DOHH2 (cell line): ENCODE results near the gene OSR1.
A peak's percentile ranks its signal among the peaks of the same experiment; 100 is the strongest.

Source experiments
- H3F3A ChIP-seq: fragments of 200-600 bp; sonication (generic), shearing (Covaris generic); 2 replicates; pipeline ENCODE4 v1.6.0; 2016; ENCODE audit warnings: antibody characterized with exemption, mild to moderate bottlenecking; ENCODE audit not compliant: control insufficient read depth, insufficient read depth
- H3K27ac ChIP-seq: fragments of 200-600 bp; sonication (generic); 2 replicates; pipeline ENCODE4 v1.5.1; 2014; ENCODE audit warnings: low read depth, mild to moderate bottlenecking, low read length, moderate library complexity
- H3K27me3 ChIP-seq: fragments of 200-600 bp; sonication (generic); 2 replicates; pipeline ENCODE4 v1.6.1; 2014; ENCODE audit warnings: mild to moderate bottlenecking, low read length, mixed read lengths; ENCODE audit not compliant: control insufficient read depth
- H3K36me3 ChIP-seq: fragments of 200-600 bp; sonication (generic); 2 replicates; pipeline ENCODE4 v1.6.1; 2014; ENCODE audit warnings: mild to moderate bottlenecking, low read length, moderate library complexity, mixed read lengths; ENCODE audit not compliant: control insufficient read depth
- H3K4me1 ChIP-seq: fragments of 200-600 bp; sonication (generic); 2 replicates; pipeline ENCODE4 v1.6.1; 2014; ENCODE audit warnings: mild to moderate bottlenecking, low read length, mixed read lengths; ENCODE audit not compliant: control insufficient read depth
- H3K4me2 ChIP-seq: fragments of 200-600 bp; sonication (generic); 2 replicates; pipeline ENCODE4 v1.6.0; 2014; ENCODE audit warnings: mild to moderate bottlenecking, low read length, moderate library complexity
- H3K4me3 ChIP-seq: fragments of 200-600 bp; sonication (generic); 2 replicates; pipeline ENCODE4 v1.5.1; 2014; ENCODE audit warnings: mild to moderate bottlenecking, low read length, mixed read lengths
- H3K79me2 ChIP-seq: fragments of 200-600 bp; sonication (generic); 2 replicates; pipeline ENCODE4 v1.6.1; 2014; ENCODE audit warnings: mild to moderate bottlenecking, low read length, mixed read lengths; ENCODE audit not compliant: control insufficient read depth
- H3K9me2 ChIP-seq: fragments of 200-600 bp; sonication (generic); replicated peaks from 2 replicates; pipeline ENCODE4 v1.6.1; 2014; ENCODE audit warnings: mild to moderate bottlenecking, low read length, mixed read lengths; ENCODE audit not compliant: control insufficient read depth
- H3K9me3 ChIP-seq: fragments of 200-600 bp; sonication (generic); 2 replicates; pipeline ENCODE4 v1.6.1; 2014; ENCODE audit warnings: antibody characterized with exemption, low read length, mixed read lengths; ENCODE audit not compliant: control insufficient read depth, insufficient read depth
- H4K20me1 ChIP-seq: fragments of 200-600 bp; sonication (generic); 2 replicates; pipeline ENCODE4 v1.6.0; 2014; ENCODE audit warnings: low read depth, mild to moderate bottlenecking, antibody characterized with exemption, low read length, moderate library complexity; ENCODE audit not compliant: control insufficient read depth, insufficient read depth
- EZH2phosphoT487 ChIP-seq: fragments of 200-600 bp; sonication (generic); IDR thresholded peaks from 2 replicates; pipeline ENCODE4 v1.6.1; 2017; ENCODE audit warnings: borderline replicate concordance, mild to moderate bottlenecking, antibody characterized with exemption, low read length, moderate library complexity, mixed read lengths
- TF ChIP-seq, protein P1 (sequence below): fragments of 200-600 bp; sonication (generic); IDR thresholded peaks from one replicate; pipeline ENCODE4 v1.5.1; 2014; ENCODE audit warnings: antibody characterized with exemption, mild to moderate bottlenecking, low read depth, low read length; ENCODE audit not compliant: poor library complexity, severe bottlenecking

The OSR1 gene

GRCh38 chr2:19365126-19365525, 6.7 kb upstream of the OSR1 start:
- no peak overlapping the region for H3K4me2 ChIP-seq
- peaks cover 13% of the 10 kb centered on the region for H3K4me1 ChIP-seq
- peaks cover 79% of the 10 kb centered on the region for H3K27me3 ChIP-seq
- no peak overlapping the region for H3K4me3 ChIP-seq
- H3F3A ChIP-seq, result no peaks in the 10 kb centered on the region
- no peak for TF ChIP-seq EZH2phosphoT487
- TF ChIP-seq, protein P1, sequence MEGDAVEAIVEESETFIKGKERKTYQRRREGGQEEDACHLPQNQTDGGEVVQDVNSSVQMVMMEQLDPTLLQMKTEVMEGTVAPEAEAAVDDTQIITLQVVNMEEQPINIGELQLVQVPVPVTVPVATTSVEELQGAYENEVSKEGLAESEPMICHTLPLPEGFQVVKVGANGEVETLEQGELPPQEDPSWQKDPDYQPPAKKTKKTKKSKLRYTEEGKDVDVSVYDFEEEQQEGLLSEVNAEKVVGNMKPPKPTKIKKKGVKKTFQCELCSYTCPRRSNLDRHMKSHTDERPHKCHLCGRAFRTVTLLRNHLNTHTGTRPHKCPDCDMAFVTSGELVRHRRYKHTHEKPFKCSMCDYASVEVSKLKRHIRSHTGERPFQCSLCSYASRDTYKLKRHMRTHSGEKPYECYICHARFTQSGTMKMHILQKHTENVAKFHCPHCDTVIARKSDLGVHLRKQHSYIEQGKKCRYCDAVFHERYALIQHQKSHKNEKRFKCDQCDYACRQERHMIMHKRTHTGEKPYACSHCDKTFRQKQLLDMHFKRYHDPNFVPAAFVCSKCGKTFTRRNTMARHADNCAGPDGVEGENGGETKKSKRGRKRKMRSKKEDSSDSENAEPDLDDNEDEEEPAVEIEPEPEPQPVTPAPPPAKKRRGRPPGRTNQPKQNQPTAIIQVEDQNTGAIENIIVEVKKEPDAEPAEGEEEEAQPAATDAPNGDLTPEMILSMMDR, result no peak
- H4K20me1 ChIP-seq, result no peaks in the 10 kb centered on the region
- no peak overlapping the region for H3K27ac ChIP-seq
- H3K79me2 ChIP-seq, result no peaks in the 10 kb centered on the region
- H3K9me3 ChIP-seq, result no peaks in the 10 kb centered on the region
- H3K36me3 ChIP-seq, result no peaks in the 10 kb centered on the region
- no peaks in the 10 kb centered on the region for H3K9me2 ChIP-seq

- no peak overlapping the region for H3K27ac ChIP-seq
- no peaks in the 10 kb centered on the region for H3K36me3 ChIP-seq
- TF ChIP-seq EZH2phosphoT487, result no peak
- TF ChIP-seq, protein P1, result no peak
- no peak overlapping the region for H3K4me2 ChIP-seq
- no peak overlapping the region for H3K4me3 ChIP-seq
- no peaks in the 10 kb centered on the region for H3K9me2 ChIP-seq
- no peaks in the 10 kb centered on the region for H3F3A ChIP-seq
- H3K79me2 ChIP-seq, result no peaks in the 10 kb centered on the region
- peaks cover 13% of the 10 kb centered on the region for H3K4me1 ChIP-seq
- no peaks in the 10 kb centered on the region for H4K20me1 ChIP-seq
- peaks cover 83% of the 10 kb centered on the region for H3K27me3 ChIP-seq
- H3K9me3 ChIP-seq, result no peaks in the 10 kb centered on the region
Measured at GRCh38 chr2:19364014-19364413, 5.6 kb upstream of the OSR1 start.

DNA sequence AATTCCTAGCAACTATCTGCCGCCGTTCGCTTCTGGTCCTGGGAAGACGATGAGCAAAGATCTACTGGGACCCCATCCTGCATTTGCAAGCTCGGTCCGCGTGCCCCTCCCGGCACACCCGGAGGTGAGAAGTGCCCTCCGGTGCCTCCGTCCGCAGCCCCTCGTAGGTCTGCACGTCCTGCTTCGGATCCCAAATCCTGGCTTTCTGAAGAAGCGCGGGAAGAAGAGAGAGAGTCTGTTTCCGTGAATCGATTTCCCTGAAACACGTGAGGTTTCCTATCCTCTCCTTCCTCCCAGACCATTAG, 5.0 kb upstream of the OSR1 start:
- Histone ChIP-seq H3F3A (no peaks in the 10 kb centered on the region), H3K36me3 (no peaks in the 10 kb centered on the region), H3K27ac (no peak overlapping the region), H3K79me2 (no peaks in the 10 kb centered on the region), H3K4me1 (peaks cover 13% of the 10 kb centered on the region), H3K4me3 (peak overlapping the region; percentile 59; the same call in 1 of the 2 replicates), H3K9me3 (no peaks in the 10 kb centered on the region), H4K20me1 (no peaks in the 10 kb centered on the region), H3K4me2 (peak overlapping the region; percentile 72), H3K27me3 (peaks cover 81% of the 10 kb centered on the region), H3K9me2 (no peaks in the 10 kb centered on the region)
- no peak for TF ChIP-seq EZH2phosphoT487
- TF ChIP-seq, protein P1, result no peak
